Effector memory CD4-positive, alpha-beta T cell (primary cell): ENCODE measurements around the gene ATXN1.

Experiments
- DNase-seq, 3 donors: peaks; one replicate each; pipeline ENCODE4 v3.0.0-alpha.2; 2020
- H3K27ac ChIP-seq: 2 replicates; pipeline ENCODE4 v1.7.0; 2013; ENCODE audit warnings: mild to moderate bottlenecking, low read length, moderate library complexity; ENCODE audit not compliant: insufficient read depth, poor library complexity, severe bottlenecking
- H3K27me3 ChIP-seq: replicated peaks from 2 replicates; pipeline ENCODE4 v1.7.0; 2013; ENCODE audit warnings: mild to moderate bottlenecking, low read length; ENCODE audit not compliant: insufficient read depth, control insufficient read depth, poor library complexity, severe bottlenecking
- H3K36me3 ChIP-seq: 2 replicates; pipeline ENCODE4 v1.7.0; 2013; ENCODE audit warnings: mild to moderate bottlenecking, low read length, moderate library complexity; ENCODE audit not compliant: control insufficient read depth, insufficient read depth
- H3K4me1 ChIP-seq: 2 replicates; pipeline ENCODE4 v1.7.0; 2013; ENCODE audit warnings: low read length, mild to moderate bottlenecking; ENCODE audit not compliant: control insufficient read depth, insufficient read depth, poor library complexity, severe bottlenecking
- H3K4me3 ChIP-seq: 2 replicates; pipeline ENCODE4 v1.7.0; 2013; ENCODE audit warnings: low read length, low read depth, mild to moderate bottlenecking; ENCODE audit not compliant: insufficient read depth, poor library complexity, severe bottlenecking
- H3K9me3 ChIP-seq: 2 replicates; pipeline ENCODE4 v1.7.0; 2013; ENCODE audit warnings: mild to moderate bottlenecking, low read length, moderate library complexity; ENCODE audit not compliant: control insufficient read depth

ATXN1 gene

DNA sequence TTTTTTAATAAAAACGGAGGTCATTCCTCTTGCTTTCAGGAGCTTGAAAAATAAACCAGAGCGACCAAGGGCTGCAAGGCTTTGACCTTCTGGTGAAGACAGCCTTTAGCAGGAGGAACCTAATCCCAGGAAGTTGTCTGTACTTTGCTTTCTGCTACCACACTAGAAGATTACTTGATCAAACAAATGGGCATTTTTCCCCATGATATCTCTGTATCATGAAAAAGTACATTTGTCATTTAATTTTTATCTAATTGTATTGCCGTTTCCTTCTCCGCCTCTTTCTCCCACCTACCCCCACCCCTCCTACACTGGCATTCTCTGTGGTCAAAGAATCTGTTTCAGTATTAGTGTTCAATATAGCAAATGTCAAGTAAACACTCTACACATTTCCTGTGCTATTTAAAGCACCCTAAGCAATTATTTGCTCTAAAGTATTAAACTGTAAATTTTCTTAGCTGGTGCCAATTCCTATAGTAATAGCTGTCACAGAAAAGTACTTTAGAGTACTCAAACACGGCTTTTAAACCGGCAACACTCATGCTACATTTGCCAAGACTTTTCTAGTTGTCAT lies 29.7 kb downstream of the ATXN1 start:
- peaks cover 14% of the 10 kb centered on the region for H3K4me1 ChIP-seq
- H3K27me3 ChIP-seq: no peaks in the 10 kb centered on the region
- H3K4me3 ChIP-seq: peak overlapping the region; percentile 30
- no peaks in the 10 kb centered on the region for H3K9me3 ChIP-seq
- H3K36me3 ChIP-seq: no peaks in the 10 kb centered on the region
- peak in 1 of 3 donors; percentile 8 for DNase-seq
- peak overlapping the region; percentile 46 for H3K27ac ChIP-seq

DNA sequence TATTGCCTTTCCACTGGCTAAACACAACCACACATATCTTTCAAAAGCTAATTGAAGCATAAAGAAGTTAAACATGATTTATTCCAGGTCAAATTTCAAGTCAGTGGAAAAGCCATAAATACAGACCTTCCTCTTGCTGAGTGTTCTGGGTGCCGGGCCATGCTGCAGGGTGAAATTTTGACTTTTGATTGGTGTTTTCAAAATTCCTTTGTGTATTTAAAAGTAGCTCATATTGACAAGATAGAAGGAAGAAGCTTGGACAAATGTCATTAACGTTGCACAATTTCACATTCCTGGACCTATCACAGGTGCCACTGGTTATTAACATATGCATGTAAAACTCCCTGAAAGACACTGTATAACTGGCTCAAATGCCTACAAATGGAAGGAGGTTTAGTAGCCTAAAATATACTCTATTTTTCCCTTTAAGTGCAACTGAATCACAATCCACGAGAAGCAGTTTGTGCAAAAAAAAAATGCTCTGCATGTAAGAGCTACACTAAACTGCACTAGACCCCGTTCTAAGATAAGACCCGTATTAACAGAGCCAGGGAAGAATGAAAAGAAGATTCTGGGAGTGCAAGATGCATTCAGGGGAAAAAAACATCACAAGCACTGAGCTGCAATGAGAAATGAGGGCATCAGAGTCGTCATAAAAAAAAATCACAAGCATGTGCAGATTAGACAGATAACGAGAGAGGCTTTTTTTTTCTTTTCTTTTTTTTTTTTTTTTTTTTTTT lies 30.4 kb downstream of the ATXN1 start:
- no peak for DNase-seq
- Histone ChIP-seq H3K27ac (no peak overlapping the region), H3K4me3 (no peak overlapping the region), H3K9me3 (no peaks in the 10 kb centered on the region), H3K4me1 (peaks cover 14% of the 10 kb centered on the region), H3K27me3 (no peaks in the 10 kb centered on the region), H3K36me3 (no peaks in the 10 kb centered on the region)

DNA sequence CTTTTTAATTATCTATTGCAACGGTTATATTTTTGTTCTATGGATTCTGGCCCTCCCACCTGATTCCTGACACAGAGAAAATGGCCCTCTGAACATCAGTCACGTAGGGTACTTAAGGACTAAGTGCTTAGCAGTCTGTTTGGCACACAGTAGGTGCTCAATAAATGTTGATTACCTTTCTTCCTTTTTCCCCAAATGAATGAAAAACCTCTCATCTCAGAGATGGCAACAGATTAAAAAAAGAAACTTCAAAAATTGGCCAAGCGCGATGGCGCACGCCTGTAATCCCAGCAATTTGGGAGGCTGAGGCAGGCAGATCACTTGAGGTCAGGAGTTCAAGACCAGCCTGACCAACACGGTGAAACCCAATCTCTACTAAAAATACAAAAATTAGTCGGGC lies 31.5 kb downstream of the ATXN1 start:
- H3K9me3 ChIP-seq: no peaks in the 10 kb centered on the region
- H3K4me1 ChIP-seq: peaks cover 14% of the 10 kb centered on the region
- no peak overlapping the region for H3K4me3 ChIP-seq
- H3K27me3 ChIP-seq: no peaks in the 10 kb centered on the region
- no peaks in the 10 kb centered on the region for H3K36me3 ChIP-seq
- no peak for DNase-seq
- no peak overlapping the region for H3K27ac ChIP-seq

DNA sequence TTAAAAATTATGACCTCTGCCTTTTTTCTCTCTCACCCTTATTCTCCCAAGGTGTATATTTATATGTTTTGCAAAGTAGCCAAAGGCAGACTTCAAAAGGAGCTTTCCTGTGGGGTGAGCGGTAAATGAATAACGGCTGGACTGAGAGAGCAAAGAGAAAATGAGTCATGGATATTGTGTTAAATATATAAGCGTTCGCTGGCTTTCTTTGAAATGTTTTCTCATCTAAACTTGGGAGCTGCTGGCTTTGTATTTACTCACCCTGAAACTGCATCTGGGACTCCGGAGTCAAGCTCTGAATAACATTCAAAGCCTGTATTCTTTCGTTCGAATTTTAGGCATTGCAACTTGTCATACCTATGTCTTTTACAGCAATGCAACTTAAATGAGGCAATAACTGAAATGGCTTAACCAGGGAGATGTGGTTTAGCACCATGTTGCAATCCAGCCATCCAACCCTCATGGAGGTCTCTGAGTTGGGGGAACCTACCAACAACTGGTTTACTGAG lies 32.0 kb downstream of the ATXN1 start:
- Histone ChIP-seq H3K27ac (no peak overlapping the region), H3K9me3 (no peaks in the 10 kb centered on the region), H3K27me3 (no peaks in the 10 kb centered on the region), H3K36me3 (no peaks in the 10 kb centered on the region), H3K4me1 (peaks cover 14% of the 10 kb centered on the region), H3K4me3 (no peak overlapping the region)
- no peak for DNase-seq

DNA sequence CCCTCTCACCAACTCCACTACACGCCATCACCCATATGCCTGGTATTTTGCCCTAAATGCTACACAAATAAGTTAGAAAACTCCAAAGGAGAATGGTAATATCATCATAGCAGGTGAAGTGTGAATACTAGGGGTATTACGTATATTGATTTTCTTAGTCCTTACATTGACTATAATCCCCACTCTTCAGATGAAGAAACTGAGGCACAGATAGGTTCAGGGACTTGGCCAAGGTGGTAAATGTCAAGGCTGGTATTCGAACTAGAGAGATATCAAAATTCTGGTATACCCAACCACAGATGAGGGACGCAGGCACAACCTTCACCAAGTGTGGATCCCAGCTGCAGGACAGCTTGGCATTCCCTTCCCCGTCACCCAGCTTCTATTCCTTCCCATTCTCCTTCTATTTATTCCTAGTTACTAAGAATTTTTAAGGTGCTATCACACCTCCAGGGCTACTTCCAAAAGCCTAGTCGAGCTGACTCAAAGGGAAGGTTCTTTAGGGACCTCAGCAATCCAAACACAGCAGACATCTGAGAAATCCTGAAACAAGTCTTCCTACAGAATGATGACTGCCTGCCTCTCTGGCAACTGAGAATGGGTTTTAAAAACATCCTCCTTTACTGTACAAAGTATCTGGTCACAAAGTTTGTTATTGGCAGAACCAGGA lies 32.6 kb downstream of the ATXN1 start:
- H3K27me3 ChIP-seq: no peaks in the 10 kb centered on the region
- H3K9me3 ChIP-seq: no peaks in the 10 kb centered on the region
- H3K4me3 ChIP-seq: no peak overlapping the region
- no peak overlapping the region for H3K27ac ChIP-seq
- DNase-seq: no peak
- peaks cover 14% of the 10 kb centered on the region for H3K4me1 ChIP-seq
- H3K36me3 ChIP-seq: no peaks in the 10 kb centered on the region

DNA sequence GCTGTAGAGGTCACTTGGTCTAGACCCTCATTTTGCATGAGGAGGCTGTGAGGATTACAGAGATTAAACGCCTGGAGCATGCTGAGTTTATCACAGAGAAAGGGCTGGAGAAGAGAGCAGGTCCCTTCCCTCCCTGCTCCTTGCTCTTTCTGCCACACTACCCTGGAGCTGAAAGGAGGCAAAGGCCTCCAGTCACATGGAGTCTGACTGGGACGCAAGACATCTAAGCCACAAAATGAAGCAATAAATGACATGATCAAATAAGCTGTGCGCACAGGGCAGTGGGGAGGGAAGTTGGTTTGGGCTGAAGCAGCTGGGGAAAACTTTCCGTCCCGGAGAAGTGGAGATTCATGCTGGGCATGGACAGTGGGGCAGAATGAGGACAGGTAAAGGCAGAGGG lies 33.3 kb downstream of the ATXN1 start:
- Histone ChIP-seq H3K36me3 (no peaks in the 10 kb centered on the region), H3K4me3 (no peak overlapping the region), H3K27me3 (no peaks in the 10 kb centered on the region), H3K4me1 (peaks cover 14% of the 10 kb centered on the region), H3K27ac (no peak overlapping the region), H3K9me3 (no peaks in the 10 kb centered on the region)
- no peak for DNase-seq

DNA sequence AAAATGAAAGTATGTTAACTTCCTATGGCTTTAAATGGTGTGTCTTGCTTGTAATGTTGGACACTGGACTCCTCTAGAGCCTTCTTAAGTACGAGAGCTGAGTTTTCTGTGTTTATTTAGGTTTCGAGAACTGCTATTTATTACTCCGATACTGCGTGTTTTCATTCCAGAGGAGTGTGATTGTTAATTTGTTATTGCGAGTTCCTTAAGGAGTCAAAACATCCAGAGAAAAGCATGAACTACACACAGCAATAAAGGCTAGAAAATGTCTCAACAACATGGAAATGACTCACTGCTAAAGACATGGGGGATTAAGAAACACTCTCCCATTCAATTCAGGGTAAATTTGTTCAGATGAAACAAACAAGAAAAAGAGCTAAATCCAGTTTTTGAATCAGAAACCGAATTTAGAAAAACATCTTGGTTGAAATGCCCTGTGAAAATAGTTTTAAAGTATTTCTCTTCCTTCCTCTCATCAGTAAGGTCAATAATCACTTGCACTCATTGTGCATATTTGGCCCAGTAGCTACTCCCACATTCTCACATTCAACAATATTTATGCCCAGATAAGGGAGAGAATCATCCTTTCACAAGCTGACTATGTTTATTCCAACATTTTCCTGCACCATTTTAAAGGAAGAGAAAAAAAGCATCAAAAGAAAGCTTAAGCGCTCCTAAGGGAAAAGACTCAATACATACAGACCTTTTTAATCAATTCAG lies 36.0 kb downstream of the ATXN1 start:
- Histone ChIP-seq H3K4me1 (peaks cover 4% of the 10 kb centered on the region), H3K9me3 (no peaks in the 10 kb centered on the region), H3K27me3 (no peaks in the 10 kb centered on the region), H3K36me3 (no peaks in the 10 kb centered on the region), H3K27ac (no peak overlapping the region), H3K4me3 (no peak overlapping the region)
- no peak for DNase-seq

DNA sequence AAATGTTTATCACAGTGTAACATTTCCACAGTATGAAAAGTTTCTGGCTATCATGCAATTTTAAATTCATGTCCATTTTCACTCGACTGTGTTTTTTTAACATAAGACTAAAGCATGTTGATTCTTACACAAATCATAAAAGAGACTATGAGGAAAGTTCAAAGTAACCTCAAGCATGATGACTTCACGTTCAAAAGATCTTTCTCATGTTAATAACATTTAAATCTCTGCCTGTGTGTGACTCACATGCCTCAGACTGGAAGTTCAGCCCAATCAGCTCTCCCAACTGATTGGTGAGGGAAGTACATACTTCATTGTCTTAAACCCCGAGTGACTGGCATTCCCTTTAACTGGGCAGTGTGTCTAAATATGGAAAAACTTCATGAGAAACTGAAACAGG lies 37.4 kb downstream of the ATXN1 start:
- no peaks in the 10 kb centered on the region for H3K27me3 ChIP-seq
- no peak overlapping the region for H3K4me3 ChIP-seq
- H3K27ac ChIP-seq: no peak overlapping the region
- H3K4me1 ChIP-seq: no peaks in the 10 kb centered on the region
- no peaks in the 10 kb centered on the region for H3K9me3 ChIP-seq
- no peaks in the 10 kb centered on the region for H3K36me3 ChIP-seq
- DNase-seq: no peak

DNA sequence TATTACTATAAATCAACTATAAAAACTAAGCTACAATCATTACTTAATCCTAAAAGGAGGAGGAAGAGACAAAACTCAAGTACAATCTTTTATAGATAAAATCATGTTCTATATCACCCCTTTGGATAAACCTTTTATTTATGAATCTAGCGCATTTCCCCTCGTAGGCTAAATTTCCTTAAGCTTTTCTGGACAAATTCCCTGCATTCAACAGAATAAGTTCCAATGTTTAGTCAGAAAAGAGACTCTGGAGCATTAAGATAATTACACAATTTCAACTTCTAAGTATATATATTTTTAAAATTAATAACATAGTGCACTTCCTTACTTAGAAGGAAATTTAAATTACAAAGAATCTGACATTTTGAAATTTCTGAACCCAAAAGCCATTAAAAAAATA lies 37.9 kb downstream of the ATXN1 start:
- Histone ChIP-seq H3K27me3 (no peaks in the 10 kb centered on the region), H3K9me3 (no peaks in the 10 kb centered on the region), H3K4me1 (no peaks in the 10 kb centered on the region), H3K4me3 (no peak overlapping the region), H3K27ac (no peak overlapping the region), H3K36me3 (no peaks in the 10 kb centered on the region)
- DNase-seq: no peak
